Neural cell (in vitro differentiated cells): Measurements from ENCODE around the gene RBBP8NL. TPM values are rescaled to one million over a fixed set of nuclear protein-coding genes. Genes with fewer than 3 reads are reported as not detected.

Source experiments
- H2AFZ ChIP-seq: fragments of 200-600, 300-800 bp; sonication (generic), shearing (Covaris generic); 2 replicates; pipeline ENCODE4 v1.6.0; 2014; ENCODE audit warnings: low read depth, mild to moderate bottlenecking, antibody characterized with exemption, low read length, moderate library complexity
- H3F3A ChIP-seq: fragments of 200-600 bp; shearing (Covaris generic); 2 replicates; pipeline ENCODE4 v1.6.1; 2016; ENCODE audit warnings: mild to moderate bottlenecking, moderate library complexity, mixed read lengths, antibody characterized with exemption, low read length; ENCODE audit not compliant: insufficient read depth, poor library complexity, severe bottlenecking
- H3K27ac ChIP-seq: fragments of 200-600, 300-800 bp; sonication (generic), shearing (Covaris generic); 2 replicates; pipeline ENCODE4 v1.5.1; 2014; ENCODE audit warnings: mild to moderate bottlenecking, low read length, moderate library complexity
- H3K27me3 ChIP-seq: fragments of 300-800, 200-600 bp; sonication (generic), shearing (Covaris generic); 2 replicates; pipeline ENCODE4 v1.6.0; 2014; ENCODE audit warnings: mild to moderate bottlenecking, low read depth, low read length, moderate library complexity; ENCODE audit not compliant: insufficient read depth
- H3K36me3 ChIP-seq: fragments of 300-800, 200-600 bp; sonication (generic), shearing (Covaris generic); 2 replicates; pipeline ENCODE4 v1.5.1; 2014; ENCODE audit warnings: mild to moderate bottlenecking, antibody characterized with exemption, low read length, moderate library complexity; ENCODE audit not compliant: insufficient read depth
- H3K4me2 ChIP-seq: fragments of 300-800, 200-600 bp; sonication (generic), shearing (Covaris generic); 2 replicates; pipeline ENCODE4 v1.6.0; 2014; ENCODE audit warnings: mild to moderate bottlenecking, low read length
- H3K4me3 ChIP-seq: fragments of 300-800, 200-600 bp; sonication (generic), shearing (Covaris generic); 2 replicates; pipeline ENCODE4 v1.5.1; 2014; ENCODE audit warnings: mild to moderate bottlenecking, low read length, moderate library complexity
- H3K79me2 ChIP-seq: fragments of 200-600 bp; shearing (Covaris generic); replicated peaks from 2 replicates; pipeline ENCODE4 v1.6.0; 2014; ENCODE audit warnings: mild to moderate bottlenecking, low read length, moderate library complexity; ENCODE audit not compliant: insufficient read depth
- H3K9ac ChIP-seq: fragments of 300-800, 200-600 bp; sonication (generic), shearing (Covaris generic); 2 replicates; pipeline ENCODE4 v1.6.1; 2016; ENCODE audit warnings: mild to moderate bottlenecking, low read length, mixed read lengths
- H3K9me2 ChIP-seq: fragments of 200-600 bp; shearing (Covaris generic); 2 replicates; pipeline ENCODE4 v1.6.1; 2016; ENCODE audit warnings: mild to moderate bottlenecking, low read length, mixed read lengths; ENCODE audit not compliant: insufficient read depth
- H3K9me3 ChIP-seq: fragments of 200-600, 300-800 bp; sonication (generic), shearing (Covaris generic); 2 replicates; pipeline ENCODE4 v1.6.1; 2016; ENCODE audit warnings: mild to moderate bottlenecking, mixed run types, low read length, moderate library complexity, mixed read lengths
- H4K20me1 ChIP-seq: fragments of 200-600 bp; shearing (Covaris generic); 2 replicates; pipeline ENCODE4 v1.6.1; 2016; ENCODE audit warnings: mild to moderate bottlenecking, mixed run types; ENCODE audit not compliant: insufficient read depth
- EP300 ChIP-seq: fragments of 450-650 bp; conservative IDR thresholded peaks from 2 replicates; pipeline ENCODE4 v1.6.1; 2014; ENCODE audit warnings: antibody characterized with exemption, mild to moderate bottlenecking, moderate library complexity; ENCODE audit not compliant: poor library complexity, severe bottlenecking
- EZH2 ChIP-seq: fragments of 200-600, 300-800 bp; shearing (Covaris generic), sonication (generic); IDR thresholded peaks from 2 replicates; pipeline ENCODE4 v1.6.1; 2014; ENCODE audit warnings: antibody characterized with exemption, low read length, borderline replicate concordance, mild to moderate bottlenecking; ENCODE audit not compliant: insufficient read depth, poor library complexity, severe bottlenecking
- MXI1 ChIP-seq: fragments of 450-650 bp; conservative IDR thresholded peaks from 2 replicates; pipeline ENCODE4 v1.6.1; 2014; ENCODE audit warnings: antibody characterized with exemption, mild to moderate bottlenecking; ENCODE audit not compliant: poor library complexity, severe bottlenecking
- POLR2AphosphoS5 ChIP-seq: IDR thresholded peaks from 2 replicates; pipeline ENCODE4 v1.6.1; 2012
- RAD21 ChIP-seq: fragments of 450-650 bp; conservative IDR thresholded peaks from 2 replicates; pipeline ENCODE4 v1.6.1; 2014; ENCODE audit warnings: antibody characterized with exemption, mild to moderate bottlenecking, moderate library complexity
- SMC3 ChIP-seq: fragments of 450-650 bp; conservative IDR thresholded peaks from 2 replicates; pipeline ENCODE4 v1.6.1; 2014; ENCODE audit warnings: antibody characterized with exemption, mild to moderate bottlenecking, moderate library complexity; ENCODE audit not compliant: poor library complexity
- TAF1 ChIP-seq: IDR thresholded peaks from 2 replicates; pipeline ENCODE4 v1.6.1; 2012; ENCODE audit warnings: low read depth
- polyA plus RNA-seq: library from polyadenylated mRNA; depleted of rRNA; stranded (reverse); fragments of >200 nt; gene quantifications from 2 replicates; pipeline ENCODE4 v1.2.3, GENCODE V29; 2014
- TF ChIP-seq, protein P1 (sequence below): IDR thresholded peaks from 2 replicates; pipeline ENCODE4 v1.6.1; 2012; ENCODE audit warnings: borderline replicate concordance
- TF ChIP-seq, protein P2 (sequence below): fragments of 450-650 bp; IDR thresholded peaks from 2 replicates; pipeline ENCODE4 v1.5.1; 2014; ENCODE audit warnings: antibody characterized with exemption, mild to moderate bottlenecking, moderate library complexity; ENCODE audit not compliant: poor library complexity, severe bottlenecking

RBBP8NL gene
- polyA plus RNA-seq, 1 donor from 2014 or later = not detected

DNA sequence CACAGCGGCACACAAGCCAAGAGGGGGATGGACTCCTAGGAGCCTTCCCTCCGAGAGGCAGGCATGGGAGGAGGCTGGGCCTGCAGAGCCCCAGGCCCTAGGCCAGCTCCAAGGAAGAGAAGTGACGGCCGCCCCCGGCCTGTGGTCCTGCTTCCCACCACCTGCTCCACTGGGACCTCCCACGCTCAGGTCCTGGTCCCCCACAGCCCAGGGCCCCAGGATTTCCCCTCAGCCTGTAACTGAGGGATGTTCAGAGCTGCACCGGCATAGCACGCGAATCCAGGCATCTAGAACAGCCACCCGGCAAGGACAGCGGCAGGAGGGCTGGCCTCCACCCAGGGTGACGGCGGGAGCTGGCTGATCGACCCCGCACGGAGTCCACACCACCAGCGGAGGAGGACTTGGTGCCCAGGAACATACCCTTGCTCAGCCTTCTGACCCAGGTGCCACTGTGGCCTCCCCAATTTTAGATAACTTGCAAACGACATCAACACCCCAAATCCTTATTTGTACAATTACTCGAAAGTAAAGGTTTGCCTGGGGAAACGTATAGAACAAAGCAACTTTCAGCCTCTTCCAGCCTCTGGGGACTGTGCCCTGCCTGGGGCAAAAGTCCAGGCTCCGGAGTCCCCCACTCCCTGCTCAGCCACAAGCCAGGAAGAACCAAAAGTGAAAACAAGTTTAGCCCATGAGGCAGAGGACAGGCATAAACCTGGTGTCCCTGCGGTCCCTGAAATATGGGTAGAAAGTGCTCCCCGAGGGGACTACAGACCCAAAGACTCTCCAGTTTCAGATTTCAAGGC is 45.0 kb upstream of the RBBP8NL start:
- H2AFZ ChIP-seq = no peak overlapping the region
- H3F3A ChIP-seq = no peaks in the 10 kb centered on the region
- no peaks in the 10 kb centered on the region for H4K20me1 ChIP-seq
- H3K79me2 ChIP-seq = no peaks in the 10 kb centered on the region
- no peak for TF ChIP-seq MXI1
- peaks cover 48% of the 10 kb centered on the region for H3K27me3 ChIP-seq
- H3K9me2 ChIP-seq = no peaks in the 10 kb centered on the region
- H3K4me3 ChIP-seq = no peak overlapping the region
- no peaks in the 10 kb centered on the region for H3K9me3 ChIP-seq
- no peak overlapping the region for H3K4me2 ChIP-seq
- H3K9ac ChIP-seq = no peak overlapping the region
- H3K36me3 ChIP-seq = no peaks in the 10 kb centered on the region
- no peak overlapping the region for H3K27ac ChIP-seq

DNA sequence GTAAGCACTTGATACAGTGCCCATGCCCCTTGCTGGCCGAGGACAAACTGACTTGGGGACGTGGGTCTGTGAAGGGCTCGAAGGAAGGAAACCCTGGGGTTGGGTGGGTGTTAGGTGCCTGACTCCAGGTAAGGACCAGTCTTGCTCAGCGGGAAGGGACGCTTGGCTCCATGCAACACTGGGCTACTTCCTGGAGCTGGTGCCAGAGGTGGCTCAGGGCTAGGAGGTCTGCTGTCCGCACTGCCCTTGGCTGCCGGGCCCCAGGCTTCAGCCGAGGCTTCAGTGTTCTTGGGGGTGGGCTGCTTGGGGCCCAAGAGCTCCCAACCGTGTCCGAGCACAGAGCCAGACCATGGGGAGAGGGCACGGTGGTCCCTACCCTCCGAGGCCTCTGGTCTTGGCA is 43.1 kb upstream of the RBBP8NL start:
- Histone ChIP-seq H3K9ac (no peak overlapping the region), H3K4me2 (no peak overlapping the region), H2AFZ (no peak overlapping the region), H3K9me2 (no peaks in the 10 kb centered on the region), H4K20me1 (no peaks in the 10 kb centered on the region), H3K27me3 (peaks cover 32% of the 10 kb centered on the region), H3K27ac (no peak overlapping the region), H3K4me3 (no peak overlapping the region), H3K79me2 (no peaks in the 10 kb centered on the region), H3K36me3 (no peaks in the 10 kb centered on the region), H3K9me3 (no peaks in the 10 kb centered on the region), H3F3A (no peaks in the 10 kb centered on the region)
- TF ChIP-seq, protein P1, sequence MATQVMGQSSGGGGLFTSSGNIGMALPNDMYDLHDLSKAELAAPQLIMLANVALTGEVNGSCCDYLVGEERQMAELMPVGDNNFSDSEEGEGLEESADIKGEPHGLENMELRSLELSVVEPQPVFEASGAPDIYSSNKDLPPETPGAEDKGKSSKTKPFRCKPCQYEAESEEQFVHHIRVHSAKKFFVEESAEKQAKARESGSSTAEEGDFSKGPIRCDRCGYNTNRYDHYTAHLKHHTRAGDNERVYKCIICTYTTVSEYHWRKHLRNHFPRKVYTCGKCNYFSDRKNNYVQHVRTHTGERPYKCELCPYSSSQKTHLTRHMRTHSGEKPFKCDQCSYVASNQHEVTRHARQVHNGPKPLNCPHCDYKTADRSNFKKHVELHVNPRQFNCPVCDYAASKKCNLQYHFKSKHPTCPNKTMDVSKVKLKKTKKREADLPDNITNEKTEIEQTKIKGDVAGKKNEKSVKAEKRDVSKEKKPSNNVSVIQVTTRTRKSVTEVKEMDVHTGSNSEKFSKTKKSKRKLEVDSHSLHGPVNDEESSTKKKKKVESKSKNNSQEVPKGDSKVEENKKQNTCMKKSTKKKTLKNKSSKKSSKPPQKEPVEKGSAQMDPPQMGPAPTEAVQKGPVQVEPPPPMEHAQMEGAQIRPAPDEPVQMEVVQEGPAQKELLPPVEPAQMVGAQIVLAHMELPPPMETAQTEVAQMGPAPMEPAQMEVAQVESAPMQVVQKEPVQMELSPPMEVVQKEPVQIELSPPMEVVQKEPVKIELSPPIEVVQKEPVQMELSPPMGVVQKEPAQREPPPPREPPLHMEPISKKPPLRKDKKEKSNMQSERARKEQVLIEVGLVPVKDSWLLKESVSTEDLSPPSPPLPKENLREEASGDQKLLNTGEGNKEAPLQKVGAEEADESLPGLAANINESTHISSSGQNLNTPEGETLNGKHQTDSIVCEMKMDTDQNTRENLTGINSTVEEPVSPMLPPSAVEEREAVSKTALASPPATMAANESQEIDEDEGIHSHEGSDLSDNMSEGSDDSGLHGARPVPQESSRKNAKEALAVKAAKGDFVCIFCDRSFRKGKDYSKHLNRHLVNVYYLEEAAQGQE = no peak
- TF ChIP-seq, protein P2, sequence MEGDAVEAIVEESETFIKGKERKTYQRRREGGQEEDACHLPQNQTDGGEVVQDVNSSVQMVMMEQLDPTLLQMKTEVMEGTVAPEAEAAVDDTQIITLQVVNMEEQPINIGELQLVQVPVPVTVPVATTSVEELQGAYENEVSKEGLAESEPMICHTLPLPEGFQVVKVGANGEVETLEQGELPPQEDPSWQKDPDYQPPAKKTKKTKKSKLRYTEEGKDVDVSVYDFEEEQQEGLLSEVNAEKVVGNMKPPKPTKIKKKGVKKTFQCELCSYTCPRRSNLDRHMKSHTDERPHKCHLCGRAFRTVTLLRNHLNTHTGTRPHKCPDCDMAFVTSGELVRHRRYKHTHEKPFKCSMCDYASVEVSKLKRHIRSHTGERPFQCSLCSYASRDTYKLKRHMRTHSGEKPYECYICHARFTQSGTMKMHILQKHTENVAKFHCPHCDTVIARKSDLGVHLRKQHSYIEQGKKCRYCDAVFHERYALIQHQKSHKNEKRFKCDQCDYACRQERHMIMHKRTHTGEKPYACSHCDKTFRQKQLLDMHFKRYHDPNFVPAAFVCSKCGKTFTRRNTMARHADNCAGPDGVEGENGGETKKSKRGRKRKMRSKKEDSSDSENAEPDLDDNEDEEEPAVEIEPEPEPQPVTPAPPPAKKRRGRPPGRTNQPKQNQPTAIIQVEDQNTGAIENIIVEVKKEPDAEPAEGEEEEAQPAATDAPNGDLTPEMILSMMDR = no peak
- TF ChIP-seq EP300 = no peak
- no peak for TF ChIP-seq EZH2
- TF ChIP-seq SMC3 = no peak
- no peak for TF ChIP-seq MXI1
- TF ChIP-seq POLR2AphosphoS5 = no peak
- TF ChIP-seq TAF1 = no peak
- TF ChIP-seq RAD21 = no peak
